HuH-7 (cell line): ENCODE results near the gene DDX50.
A peak's percentile ranks its signal among the peaks of the same experiment; 100 is the strongest.
"Not testable (repeated sequence)": the region's sequence is repeated elsewhere in the genome, so short reads cannot be mapped to it uniquely, and the experiment has no call there.

ENCODE experiments used
- DNase-seq: peaks from one replicate; pipeline ENCODE4 v3.0.0; 2011; ENCODE audit warnings: low spot score

Gene DDX50

DNA sequence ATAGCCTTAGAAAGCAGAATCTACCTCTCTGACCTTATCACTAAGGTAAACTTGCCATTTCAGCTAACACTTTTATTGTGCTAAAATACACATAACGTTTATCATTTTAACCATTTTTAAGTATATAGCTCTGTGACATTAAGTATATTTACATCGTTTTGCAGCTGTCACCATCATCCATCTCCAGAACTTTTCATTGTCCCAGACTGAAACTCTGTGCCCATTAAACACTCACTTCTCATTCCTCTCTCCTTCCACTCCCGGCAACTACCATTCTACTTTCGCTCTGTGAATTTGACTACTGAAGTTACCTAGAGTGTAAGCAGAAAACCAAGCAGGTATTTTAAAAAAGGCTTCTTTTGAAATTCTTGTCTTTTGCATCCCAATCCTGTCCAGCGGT lies 1.3 kb downstream of the DDX50 start:
- DNase-seq: no peak

DNA sequence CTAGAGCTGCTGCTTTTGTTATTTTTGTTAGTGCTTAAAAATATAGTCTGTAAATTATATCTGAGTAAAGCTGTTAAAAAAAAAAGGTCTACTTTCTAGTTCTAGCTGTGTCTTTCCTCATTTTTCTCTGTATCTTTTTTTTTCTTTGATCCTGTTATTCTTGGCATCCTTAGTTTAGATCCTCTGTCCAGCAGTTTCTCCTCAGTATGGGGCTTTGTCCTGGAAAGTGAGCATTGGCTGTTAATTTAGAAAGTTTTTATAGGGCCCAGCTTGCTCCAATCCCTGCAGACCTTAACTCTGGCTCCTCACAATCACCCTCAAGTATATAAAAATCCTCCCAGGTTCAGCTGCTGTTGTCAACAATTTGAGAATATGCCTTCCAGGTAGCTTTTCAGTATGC lies 23.5 kb downstream of the DDX50 start:
- no peak for DNase-seq

GRCh38 chr10:68925489-68925888 lies 24.4 kb downstream of the DDX50 start:
- DNase-seq: no peak

DNA sequence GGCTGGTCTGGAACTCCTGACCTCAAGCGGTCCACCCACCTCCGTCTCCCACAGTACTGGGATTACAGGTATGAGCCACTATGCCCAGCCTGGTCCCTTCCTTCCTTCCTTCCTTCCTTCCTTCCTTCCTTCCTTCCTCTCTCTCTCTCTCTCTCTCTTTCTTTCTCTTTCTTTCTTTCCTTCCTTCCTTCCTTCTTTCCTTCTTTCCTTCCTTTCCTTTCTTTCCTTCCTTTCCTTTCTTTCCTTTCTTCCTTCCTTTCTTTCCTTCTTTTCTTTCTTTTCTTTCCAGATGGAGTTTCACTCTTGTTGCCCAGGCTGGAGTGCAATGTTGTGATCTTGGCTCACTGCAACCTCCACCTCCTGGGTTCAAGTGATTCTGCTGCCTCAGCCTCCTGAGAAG lies 28.0 kb downstream of the DDX50 start:
- not testable (repeated sequence) for DNase-seq

- DNase-seq: not testable (repeated sequence)
These were observed 28.8 kb downstream of the DDX50 start for GRCh38 chr10:68929888-68930287.

DNA sequence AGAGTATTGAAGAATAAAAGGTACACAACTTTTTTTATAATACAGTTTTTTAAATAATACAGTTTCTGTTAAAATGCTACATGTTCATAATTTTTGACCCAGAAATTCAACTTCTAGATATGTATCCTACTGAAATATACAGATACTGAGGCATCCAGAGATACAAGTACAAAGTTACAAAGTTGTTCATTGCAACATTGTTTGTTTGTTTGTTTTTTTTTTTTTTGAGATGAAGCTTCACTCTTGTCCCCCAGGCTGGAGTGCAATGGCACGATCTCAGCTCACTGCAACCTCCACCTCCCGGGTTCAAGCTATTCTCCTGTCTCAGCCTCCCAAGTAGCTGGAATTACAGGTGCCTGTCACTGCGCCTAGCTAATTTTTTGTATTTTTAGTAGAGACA lies 31.7 kb downstream of the DDX50 start:
- not testable (repeated sequence) for DNase-seq

DNA sequence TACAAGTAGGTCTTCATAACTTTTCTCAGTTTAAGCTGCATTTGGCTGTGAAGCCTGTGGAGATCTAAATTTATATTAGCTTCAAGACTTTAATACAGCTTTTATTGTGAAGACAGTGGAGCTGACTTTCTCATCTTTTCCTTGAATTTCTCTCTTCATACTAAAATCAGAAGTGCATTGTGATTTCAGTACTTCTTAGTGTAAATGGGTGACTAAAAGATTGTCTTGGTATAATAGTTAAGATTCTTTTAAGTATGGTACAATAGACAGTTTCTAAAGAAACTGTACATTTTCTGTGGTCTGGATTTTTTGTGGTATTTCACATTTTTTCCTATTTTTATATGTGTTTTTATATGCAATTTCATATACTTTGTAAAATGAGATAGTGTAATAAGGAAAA lies 33.9 kb downstream of the DDX50 start:
- no peak for DNase-seq

- no peak for DNase-seq
These were observed 37.0 kb downstream of the DDX50 start for GRCh38 chr10:68938117-68938516.

- DNase-seq: no peak
These were observed 37.8 kb downstream of the DDX50 start for GRCh38 chr10:68938884-68939283.

DNA sequence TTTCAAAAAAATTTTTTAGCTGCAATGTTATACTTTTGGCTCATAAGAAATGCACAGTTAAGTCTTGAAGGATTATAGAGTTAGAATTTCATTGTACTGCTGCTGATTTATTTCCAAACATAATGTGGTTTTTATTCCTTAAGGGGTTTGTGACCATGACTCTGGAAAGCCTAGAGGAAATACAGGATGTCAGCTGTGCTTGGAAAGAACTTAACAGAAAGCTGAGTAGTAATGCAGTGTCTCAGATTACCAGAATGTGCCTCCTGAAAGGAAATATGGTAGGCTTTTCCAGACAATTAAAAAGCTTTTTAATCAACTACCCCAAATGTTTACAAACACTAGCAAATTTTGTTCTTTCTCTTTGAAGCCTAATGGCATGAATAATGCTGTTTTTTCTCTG lies 39.8 kb downstream of the DDX50 start:
- not testable (repeated sequence) for DNase-seq

- no peak for DNase-seq
These were observed 49.5 kb downstream of the DDX50 start for GRCh38 chr10:68950598-68950997.

GRCh38 chr10:68954904-68955303 lies 53.8 kb downstream of the DDX50 start:
- no peak for DNase-seq

DNA sequence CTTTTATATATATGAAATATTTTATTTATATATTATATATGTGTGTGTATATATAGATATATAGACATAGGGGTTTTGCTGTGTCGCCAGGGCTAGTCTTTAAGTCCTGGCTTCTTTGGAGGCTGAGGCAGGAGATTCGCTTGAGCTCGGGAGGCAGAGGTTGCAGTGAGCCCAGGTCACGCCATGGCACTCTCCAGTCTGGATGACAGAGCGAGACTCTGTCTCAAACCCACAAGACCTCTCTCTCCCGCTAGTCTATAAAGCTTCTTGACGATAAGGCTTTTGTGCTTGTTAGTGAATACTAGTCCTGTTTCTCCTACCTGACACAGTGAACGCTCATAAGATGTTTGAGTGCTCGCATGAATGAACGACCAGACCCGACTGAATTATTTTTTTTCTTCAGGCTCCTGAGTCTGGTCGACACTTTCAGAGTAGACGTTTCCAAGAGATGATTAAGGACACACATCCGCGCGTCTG lies 54.3 kb downstream of the DDX50 start:
- peak; percentile 15 for DNase-seq

GRCh38 chr10:68955832-68956532 lies 54.9 kb downstream of the DDX50 start, which contains the start of gene DDX21:
TSS of gene DDX21 (plus strand) at chr10:68956170. CDS start at chr10:68956226, 56 bp downstream.
- DNase-seq: peak; percentile 87

DNA sequence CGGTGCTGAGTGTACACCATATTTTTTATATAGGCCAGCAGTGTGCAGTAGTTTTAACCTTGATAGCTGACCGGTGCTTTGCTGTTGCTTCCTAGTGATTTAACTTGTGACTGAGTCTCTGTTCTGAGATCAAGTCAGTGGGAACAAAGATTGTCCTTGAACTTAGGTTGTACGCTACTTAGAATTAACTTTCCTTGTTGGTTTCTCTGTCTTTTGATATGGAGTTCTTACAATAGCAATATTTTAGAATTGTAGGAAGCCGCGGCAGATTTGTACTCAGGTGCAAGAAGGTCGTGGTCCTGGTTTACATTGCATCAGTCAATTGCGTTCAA lies 56.1 kb downstream of the DDX50 start:
- no peak for DNase-seq

GRCh38 chr10:68957654-68958053 lies 56.5 kb downstream of the DDX50 start:
- no peak for DNase-seq

GRCh38 chr10:68959695-68960527 lies 58.8 kb downstream of the DDX50 start:
- DNase-seq: no peak

GRCh38 chr10:68963151-68963550 lies 62.0 kb downstream of the DDX50 start:
- DNase-seq: no peak

DNA sequence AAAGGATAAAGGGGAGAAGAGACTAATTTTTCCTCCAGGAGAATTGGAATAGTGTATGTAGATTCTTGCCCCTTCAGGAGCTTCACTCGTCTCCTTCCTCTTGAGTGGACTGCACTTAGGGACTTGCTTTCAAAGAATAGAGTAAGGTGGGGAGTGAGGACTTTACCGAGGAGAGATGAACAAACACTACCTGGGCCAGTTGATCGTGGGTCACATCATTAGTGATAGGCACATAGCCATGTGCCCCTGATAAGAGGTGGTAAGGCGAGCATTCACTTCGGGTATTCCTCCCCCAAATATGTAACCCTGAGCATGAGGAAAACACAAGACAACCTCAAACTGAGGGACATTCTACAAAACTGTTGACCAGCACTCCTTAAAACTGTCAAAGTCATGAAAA lies 72.9 kb downstream of the DDX50 start:
- no peak for DNase-seq

- DNase-seq: not testable (repeated sequence)
These were observed 74.9 kb downstream of the DDX50 start for GRCh38 chr10:68975936-68976473.

DNA sequence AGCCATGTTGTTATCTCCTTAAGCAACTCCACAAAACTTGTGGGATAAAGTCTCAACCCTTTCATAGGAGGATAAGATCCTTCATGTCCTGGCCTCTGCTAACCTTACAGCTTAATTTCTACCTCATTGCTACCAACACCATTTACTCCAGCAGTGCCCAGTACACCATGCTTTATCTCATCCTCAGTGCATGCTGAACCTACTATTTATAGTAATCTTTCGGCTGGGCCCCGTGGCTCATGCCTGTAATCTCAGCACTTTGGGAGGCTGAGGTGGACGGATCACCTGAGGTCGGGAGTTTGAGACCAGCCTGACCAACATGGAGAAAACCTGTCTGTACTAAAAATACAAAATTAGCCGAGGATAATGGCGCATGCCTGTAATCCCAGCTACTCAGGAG lies 78.6 kb downstream of the DDX50 start:
- DNase-seq: not testable (repeated sequence)

GRCh38 chr10:68981074-68981473 lies 80.0 kb downstream of the DDX50 start:
- no peak for DNase-seq

DNA sequence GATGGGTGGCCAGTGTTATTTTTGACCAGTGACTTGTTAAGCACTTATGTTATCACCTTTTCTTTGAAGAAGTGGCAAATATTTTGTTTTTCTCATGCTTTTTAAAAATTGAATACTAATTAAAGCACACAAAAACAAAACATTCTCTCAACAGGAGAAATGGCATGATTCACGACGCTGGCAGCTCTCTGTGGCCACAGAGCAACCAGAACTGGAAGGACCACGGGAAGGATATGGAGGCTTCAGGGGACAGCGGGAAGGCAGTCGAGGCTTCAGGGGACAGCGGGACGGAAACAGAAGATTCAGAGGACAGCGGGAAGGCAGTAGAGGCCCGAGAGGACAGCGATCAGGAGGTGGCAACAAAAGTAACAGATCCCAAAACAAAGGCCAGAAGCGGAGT lies 81.3 kb downstream of the DDX50 start:
- DNase-seq: no peak
